HG03442 (cell line): ENCODE data around the gene EVC2.

Experiments used
- ATAC-seq: cut with Tn5 transposase; IDR thresholded peaks from one replicate; pipeline ENCODE4 v1.9.1; 2021; ENCODE audit warnings: mild to moderate bottlenecking, moderate library complexity; ENCODE audit not compliant: unreplicated experiment

The EVC2 gene, protein sequence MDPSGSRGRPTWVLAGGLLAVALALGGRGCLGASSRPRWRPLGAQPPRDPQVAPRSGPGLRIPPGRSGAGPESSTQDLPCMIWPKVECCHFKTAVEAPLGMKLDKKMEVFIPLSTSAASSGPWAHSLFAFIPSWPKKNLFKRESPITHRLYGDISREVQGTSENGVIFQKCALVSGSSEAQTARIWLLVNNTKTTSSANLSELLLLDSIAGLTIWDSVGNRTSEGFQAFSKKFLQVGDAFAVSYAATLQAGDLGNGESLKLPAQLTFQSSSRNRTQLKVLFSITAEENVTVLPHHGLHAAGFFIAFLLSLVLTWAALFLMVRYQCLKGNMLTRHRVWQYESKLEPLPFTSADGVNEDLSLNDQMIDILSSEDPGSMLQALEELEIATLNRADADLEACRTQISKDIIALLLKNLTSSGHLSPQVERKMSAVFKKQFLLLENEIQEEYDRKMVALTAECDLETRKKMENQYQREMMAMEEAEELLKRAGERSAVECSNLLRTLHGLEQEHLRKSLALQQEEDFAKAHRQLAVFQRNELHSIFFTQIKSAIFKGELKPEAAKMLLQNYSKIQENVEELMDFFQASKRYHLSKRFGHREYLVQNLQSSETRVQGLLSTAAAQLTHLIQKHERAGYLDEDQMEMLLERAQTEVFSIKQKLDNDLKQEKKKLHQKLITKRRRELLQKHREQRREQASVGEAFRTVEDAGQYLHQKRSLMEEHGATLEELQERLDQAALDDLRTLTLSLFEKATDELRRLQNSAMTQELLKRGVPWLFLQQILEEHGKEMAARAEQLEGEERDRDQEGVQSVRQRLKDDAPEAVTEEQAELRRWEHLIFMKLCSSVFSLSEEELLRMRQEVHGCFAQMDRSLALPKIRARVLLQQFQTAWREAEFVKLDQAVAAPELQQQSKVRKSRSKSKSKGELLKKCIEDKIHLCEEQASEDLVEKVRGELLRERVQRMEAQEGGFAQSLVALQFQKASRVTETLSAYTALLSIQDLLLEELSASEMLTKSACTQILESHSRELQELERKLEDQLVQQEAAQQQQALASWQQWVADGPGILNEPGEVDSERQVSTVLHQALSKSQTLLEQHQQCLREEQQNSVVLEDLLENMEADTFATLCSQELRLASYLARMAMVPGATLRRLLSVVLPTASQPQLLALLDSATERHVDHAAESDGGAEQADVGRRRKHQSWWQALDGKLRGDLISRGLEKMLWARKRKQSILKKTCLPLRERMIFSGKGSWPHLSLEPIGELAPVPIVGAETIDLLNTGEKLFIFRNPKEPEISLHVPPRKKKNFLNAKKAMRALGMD

DNA sequence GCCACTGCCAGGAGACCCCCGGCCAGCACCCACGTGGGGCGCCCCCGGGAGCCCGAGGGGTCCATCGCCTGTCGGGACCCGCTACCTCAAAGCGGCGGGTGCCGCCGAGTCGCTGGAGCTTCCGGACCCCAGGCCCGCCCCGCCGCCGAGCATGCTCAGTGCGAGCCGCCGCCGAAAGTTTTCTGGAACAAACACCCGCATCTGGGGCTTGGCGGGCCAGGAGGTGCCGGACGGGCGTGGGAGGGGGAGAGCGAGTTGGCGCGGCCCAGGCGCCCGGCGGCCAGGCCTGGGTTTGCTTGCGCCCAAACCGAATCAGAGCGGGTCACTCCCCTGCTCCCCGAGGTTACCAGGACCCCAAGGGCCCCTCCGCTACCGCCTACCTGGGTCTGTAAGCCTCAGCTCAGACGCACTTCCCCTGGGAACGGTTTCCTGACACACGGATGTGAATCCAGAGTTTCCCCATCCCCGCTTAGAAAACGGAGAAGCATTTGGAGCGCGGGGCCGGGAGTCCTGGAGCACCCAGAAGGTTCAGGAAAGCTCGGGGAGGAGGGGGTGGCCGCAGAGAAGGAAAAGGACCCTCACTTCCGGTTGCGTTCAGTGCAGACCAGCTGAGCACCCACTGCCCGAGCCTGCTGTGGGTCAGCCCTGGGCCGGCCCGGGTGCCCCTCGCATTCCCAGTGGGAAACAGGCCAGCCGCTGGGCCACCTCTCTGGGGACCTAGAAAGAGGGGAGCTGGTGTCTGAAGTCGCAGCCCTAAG lies at the start of gene EVC2:
TSS of gene EVC2 (minus strand) at position 111 of the 758 bp plus-strand sequence. CDS start at position 65, 46 bp downstream.
- peak; percentile 23 for ATAC-seq

DNA sequence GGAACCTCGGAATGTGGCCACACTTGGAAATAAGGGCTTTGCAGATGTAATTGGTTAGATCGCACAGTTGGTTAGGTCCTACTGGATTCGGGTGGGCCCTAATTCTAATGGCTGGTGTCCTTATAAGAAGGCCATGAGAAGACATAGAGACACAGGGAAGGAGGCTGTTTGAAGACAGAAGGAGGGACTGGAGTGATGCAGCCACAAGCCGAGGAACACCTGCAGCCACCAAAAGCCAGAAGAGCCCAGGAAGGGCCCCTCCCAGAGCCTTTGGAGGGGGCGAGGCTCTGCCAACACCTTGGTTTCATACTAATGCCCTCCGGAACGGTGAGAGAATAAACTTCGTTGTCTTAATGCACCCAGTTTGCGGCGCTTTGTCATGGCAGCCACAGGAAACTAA lies 49.6 kb upstream of the EVC2 start:
- no peak for ATAC-seq

DNA sequence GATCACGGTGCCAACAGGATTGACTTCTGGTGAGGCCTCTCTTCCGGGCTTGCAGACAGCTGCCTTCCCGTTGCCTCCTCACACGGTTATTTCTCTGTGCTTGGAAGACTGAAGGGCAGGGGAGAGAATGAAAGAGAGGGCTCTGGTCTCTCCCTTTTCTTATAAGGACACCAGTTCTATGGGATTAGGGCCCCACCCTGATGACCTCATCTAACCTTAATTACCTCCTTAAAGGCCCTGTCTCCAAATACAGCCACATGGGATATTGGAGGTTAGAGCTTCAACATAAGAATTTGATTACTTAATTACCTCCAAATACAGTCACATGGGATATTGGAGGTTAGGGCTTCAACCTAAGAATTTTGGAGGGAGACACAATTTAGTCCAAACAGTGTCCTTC lies 49.2 kb upstream of the EVC2 start:
- no peak for ATAC-seq

DNA sequence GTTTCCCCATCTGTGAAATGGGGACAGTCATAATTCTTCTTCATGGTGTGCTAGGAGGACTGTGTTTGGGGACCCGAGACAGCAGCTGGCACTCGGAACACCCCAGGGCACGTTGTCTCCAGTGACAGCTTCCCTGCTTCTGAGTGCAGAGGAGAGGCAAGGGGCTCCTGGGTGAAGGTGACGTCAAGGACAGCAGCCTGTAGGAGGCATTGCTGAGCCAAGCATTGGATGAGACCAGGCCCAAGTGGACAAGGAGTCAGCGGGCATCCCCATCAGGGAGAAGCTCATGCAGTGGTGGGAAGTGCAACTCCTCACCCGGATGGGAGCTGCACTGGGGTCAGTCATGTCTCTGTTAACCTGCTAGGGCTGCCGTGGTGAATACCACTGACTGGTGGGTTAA lies 48.7 kb upstream of the EVC2 start:
- ATAC-seq = no peak

DNA sequence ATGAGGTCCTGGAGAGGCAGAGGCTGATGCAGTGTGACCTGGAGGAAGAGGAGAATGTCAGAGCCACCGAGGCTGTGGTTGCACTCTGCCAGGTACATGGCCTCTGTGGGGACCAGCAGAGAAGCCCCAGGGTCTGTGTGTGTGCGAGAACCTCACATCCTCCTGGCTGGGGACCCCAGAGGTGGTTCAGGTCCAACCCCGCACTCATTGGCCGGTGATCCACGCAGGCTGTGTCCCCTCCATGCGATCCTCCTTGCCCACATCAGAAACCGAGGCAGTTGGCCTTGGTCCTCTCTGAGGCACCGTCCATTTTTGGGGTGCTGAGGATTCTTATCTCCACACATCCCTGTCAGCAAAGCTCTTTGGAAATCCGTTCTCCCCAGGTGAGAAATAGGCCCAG lies 47.9 kb upstream of the EVC2 start:
- ATAC-seq = no peak

DNA sequence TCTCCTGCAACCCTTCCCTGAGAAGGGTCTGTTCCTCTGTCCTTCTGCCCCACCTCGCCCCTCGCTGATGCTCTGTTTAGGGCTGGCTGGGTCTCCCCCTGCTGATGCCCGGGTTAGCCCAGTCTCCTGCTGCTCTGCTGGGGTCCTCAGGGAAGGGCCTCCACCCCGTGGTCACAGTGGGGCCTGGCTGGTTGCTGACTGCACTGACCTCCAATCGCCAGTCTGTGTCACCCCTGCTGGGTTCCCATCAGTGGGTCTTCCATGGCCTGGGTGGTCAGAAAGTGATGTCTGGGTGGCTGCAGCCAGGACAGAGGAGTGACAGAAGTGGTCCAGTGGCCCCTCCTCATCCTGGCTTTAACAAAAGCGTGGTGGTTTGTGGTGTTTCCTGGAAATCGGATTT lies 47.3 kb upstream of the EVC2 start:
- ATAC-seq = no peak

DNA sequence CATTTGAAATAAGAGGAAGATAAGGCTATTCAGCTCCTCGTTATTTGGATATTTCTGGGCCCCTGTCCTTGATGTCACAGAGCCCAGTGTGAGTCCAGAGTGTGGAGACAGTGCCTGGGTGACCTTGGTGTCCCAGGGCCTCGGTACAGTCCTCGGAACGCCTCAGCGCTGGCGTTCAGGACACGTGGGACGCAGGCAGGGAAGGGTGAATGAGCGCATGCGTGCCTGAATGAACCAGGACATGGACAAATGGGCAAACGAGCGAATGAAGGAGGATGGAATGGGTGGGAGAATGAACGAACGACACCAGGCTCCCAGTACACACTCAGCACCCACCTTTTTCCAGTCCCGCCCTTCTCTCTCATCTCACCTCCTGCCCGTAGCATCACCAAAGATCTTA lies 46.8 kb upstream of the EVC2 start:
- no peak for ATAC-seq

DNA sequence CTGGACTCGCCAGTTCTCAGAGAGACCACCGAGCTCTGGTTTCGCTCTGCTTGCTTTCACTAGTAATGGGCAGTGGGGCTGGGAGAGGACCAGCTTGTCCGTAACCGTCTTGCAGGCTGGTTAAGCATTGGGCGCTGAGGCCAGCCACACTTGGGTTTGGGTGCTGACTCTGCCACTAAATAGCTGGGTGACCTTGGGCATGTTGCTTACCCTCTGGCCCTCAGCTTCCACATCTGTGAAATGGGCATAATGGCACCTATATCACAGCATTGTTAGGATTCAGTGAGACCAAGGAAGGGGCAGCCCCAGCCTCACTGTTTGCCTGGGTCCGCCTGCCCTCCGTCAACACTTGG lies 46.1 kb upstream of the EVC2 start:
- no peak for ATAC-seq

DNA sequence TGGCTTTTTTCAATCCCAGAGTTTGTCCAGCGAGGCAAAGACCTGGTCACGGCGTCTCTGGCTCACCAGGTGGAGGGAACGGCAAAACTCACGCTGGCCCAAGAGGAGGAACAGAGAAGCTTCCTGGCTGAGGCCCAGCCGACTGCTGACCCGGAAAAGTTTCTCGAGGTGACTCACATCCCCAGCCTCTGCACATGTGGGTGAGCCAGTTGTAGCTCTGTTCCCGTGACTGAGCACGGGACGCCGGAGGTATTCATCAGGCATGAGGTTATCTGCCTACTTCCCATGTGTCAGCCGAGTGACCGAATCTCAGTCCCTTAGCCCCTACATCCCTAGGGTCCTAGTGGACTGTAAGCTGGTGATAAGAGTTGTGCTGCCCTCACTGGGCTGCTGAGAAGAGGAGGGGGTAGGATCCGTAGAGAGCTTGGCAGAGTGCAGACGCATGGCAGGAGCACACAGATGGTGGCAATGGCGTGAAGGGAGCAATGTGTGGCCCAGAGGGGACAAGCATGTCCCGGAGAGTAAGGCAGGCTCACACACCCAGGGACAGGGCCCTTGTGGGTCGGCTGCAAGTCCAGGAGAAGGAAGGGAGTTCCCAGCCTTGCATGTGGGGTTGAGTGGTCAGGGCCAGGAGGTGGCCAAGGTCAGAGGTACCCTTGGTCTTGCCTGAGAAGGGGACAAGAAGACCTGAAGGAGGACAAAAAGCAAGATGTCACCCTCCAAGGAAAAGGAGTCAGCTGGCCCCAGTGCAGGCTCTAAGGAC lies 45.6 kb upstream of the EVC2 start:
- no peak for ATAC-seq

DNA sequence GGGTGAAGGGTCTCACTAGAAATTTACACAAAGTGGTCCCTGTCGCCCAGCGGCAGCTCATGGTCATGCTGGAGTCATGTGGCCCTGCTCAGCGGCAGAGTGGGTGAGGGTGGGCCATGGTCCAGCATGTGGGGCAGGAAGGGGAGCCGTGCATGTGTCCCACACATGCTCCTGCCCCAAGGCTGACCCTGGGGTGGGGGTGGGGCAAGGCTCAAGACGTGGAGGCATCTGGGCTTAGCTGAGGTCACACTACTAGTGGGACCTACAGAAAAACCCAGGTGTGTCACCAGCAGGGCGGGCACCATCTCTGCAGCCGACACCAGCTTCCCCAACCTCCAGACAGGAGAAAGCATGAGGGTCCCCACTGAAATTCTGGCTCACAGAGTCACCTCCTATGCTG lies 45.0 kb upstream of the EVC2 start:
- ATAC-seq = no peak

DNA sequence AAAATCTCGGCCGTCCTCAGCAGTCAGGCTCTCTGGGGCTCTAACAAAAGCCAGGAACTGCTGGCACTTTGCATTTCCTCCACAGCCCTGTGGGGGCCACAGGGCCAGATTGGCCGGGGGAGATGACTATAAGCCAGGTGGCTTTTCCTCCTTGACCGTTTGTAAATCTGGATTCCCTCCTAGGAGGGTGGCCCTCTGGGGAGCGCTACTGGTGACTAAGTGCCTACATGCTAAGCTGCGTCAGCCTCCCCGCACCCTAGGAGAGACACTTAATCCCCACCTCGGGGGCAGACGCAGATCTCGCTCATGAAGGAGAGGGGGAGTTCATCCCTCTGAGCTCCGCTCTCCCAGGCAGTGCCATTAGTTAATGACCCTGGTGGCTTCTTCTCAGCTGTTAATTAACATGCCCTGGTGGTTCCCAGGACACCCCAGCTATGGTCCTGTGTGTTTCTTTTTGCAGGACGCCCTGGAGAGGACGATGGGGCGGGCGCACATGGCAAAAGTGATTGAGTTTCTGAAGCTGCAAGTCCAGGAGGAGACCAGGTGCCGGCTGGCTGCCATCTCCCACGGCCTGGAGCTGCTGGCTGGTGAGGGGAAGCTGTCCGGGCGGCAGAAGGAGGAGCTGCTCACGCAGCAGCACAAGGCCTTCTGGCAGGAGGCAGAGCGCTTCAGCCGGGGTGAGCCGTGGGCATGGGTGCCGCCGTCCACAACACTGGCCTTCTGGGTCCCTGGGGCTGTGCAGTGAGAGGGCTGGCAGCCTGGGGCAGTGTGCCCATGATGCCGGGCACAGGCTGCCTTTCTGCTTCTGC lies 44.2 kb upstream of the EVC2 start:
- no peak for ATAC-seq

DNA sequence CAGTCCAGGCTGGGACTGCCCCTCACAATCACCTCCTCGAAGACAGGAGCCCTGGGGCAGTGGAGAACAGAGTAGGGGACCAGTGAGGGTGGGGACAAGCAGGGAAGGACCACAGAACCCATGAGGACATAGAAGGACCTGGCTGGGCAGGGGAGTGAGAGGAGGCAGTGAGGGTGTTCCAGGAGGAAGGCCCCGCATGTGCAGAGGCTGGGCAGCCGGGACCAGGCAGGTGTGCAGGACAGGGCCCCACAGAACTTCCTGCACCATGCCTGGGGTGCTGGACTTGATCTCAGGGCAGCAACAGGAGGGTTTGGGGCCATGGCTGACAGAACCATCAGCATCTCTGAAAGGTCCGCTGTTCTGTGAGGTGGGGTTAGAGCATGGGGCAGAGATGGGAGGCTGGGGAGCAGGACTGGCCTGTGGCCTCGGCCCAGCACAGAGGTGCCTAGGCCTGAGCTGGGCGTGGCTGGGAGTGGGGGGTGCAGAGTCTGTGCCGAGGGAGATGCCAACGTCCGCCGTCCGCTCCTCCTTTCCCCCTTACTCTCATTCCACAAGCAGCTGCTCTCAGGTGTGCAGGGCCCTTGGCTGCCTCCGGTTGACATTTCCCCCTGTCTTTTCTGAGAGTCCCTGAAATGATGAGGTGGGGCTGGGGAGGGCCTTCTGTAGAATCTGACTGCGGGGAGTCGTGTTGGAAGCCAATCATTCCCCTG lies 43.5 kb upstream of the EVC2 start:
- no peak for ATAC-seq

DNA sequence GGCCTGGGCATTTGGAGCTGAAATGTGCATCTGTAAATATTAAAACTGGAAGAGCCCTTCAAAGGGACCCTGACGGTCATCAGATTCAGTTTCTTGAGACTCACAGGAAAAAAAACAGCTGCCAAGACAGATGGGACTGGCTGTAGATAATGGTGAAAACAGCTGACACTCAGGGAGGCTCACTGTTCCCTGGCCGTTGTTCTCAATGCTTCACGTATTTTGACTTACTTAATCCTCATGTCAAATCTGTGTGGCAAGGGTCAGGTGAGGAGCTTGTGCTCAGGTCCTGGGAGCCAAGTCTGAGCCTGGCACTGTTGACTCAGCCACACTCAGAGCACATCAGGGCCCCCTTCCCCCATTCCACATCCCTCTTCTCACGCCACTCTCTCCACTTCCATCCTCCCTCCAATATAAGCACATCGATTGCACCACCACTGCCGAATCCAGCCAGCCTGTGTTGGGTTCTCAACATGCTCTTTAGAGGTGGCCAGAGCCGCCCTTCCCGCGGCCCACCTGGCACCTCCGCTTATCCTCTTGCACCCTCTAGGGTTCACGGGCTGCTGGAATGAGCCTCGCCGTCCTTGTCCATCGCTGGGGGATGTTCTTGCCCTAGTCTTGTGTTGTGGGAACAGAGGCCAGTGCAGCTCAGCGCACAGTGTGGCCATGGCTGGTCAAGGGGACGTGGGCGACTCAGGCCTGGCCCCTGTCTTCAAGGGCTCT lies 42.7 kb upstream of the EVC2 start:
- ATAC-seq = no peak

DNA sequence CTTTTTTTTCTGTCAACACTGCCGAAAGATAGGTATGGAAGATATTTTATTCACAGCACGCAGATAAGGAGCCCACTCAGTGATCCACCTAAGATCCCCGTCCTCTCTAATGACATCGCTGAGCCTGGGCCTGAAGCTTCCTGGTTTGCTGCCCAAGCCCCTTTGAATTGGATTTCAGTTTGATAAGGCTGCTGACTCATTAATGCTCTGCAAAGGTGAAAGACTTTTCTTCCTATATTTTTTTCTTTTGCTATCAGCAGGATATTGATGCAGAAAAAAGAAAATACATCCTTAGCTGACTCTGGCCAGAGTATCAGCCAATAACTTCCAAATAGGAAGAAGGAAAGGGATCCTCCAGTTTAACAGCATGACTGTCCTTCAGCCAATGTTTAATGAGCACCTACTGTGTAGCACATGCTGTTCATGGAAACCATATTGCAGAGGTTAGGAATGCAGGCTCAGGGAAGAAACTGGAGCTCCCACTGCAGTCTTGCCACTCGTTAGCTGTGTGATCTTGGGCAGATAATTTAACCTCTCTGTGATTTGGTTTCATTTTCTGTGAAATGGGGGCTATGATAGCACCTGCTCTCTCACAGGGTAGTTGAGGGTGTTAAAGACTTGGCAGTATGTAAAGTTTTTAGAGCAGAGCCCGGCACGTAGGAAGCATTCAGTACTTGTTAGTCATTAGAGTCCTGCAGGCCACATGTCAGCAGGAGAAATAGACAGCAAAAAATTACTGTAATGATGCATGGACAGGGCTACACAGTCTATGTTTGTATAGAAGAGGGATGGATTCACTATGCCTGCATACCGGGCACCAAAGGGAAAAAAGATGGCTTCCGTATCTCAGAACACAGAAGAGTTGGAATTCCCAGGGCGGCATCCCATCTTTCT lies 41.9 kb upstream of the EVC2 start:
- ATAC-seq = no peak

DNA sequence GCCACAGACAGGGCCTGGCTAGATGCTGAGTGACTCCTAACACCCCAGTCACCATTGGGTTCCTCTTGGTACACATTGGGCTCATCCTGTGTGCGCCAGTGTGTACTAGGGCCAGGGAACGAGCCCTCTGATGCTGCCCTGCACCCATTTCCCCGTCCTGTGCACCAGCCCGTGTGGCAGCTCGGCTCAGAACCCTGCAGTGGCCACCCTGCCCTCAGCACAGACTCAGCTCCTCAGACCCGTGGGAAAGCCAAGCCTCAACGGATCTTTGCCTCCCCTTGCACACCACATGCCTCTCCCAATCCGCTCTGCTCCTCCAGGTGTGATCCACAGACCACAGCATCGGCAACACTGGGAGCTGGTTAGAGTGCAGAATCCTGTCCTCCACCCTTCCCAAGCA lies 41.2 kb upstream of the EVC2 start:
- ATAC-seq = no peak

DNA sequence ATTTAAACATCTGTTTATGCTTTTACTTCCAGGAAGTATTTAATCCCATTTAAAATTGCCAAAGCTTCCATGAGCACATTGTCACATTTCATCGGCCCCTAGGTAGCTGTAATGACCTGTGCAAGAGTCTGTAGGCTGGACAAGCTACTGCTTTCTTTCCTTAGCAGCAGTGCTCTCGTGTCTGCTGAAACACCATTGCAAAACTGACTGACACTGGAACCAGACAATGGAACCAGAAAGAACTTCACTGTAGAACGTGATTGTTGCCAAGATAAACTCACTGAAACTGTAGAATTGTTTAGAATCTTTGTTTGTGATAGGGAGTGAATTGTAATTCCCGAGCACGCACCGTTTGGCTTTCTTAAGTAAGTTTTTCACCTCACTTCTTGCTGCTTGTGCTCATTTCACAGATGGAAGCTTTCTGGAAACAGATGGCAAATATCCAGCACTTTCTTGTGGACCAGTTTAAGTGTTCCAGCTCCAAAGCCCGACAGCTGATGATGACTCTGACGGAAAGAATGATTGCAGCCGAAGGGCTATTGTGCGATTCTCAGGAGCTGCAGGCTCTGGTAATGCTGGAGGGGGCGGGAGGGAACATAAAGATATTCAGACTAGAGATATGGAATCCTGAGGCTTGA lies 39.5 kb upstream of the EVC2 start:
- ATAC-seq = no peak
